Natural killer cell treated with Interleukin-12 subunit alpha and Interleukin-12 subunit beta and Interleukin-15 and Interleukin-18, amount 100 ng/mL, for 72 hours (primary cell): ENCODE measurements around the gene TPST2. TPM values are rescaled to one million over a fixed set of nuclear protein-coding genes. Genes with fewer than 3 reads are reported as not detected.

Experiments
- ATAC-seq, 2 donors: fragments of 150-1000 bp; cut with Tn5 transposase in 1 of 2; sonication (Bioruptor Pico), chemical (Tn5 transposase) in 1 of 2; 2 replicates each; pipeline ENCODE4 v1.10.0; 2021
- DNase-seq: peaks from one replicate; pipeline ENCODE4 v3.0.0; 2022; ENCODE audit warnings: low spot score
- H3K27ac Mint-ChIP-seq, 2 donors: 1 replicate in 1 of 2; 2 replicates in 1 of 2; pipeline ENCODE4 v1.8.0; 2022; ENCODE audit warnings: mixed read lengths in 2 of 2, mild to moderate bottlenecking in 1 of 2, moderate library complexity in 1 of 2
- H3K27me3 Mint-ChIP-seq, 2 donors: 1 replicate in 1 of 2; 2 replicates in 1 of 2; pipeline ENCODE4 v1.8.0; 2022; ENCODE audit warnings: mixed read lengths in 2 of 2
- H3K36me3 Mint-ChIP-seq: one replicate; pipeline ENCODE4 v1.8.0; 2022; ENCODE audit warnings: mixed read lengths
- H3K4me1 Mint-ChIP-seq, 2 donors: 1 replicate in 1 of 2; 2 replicates in 1 of 2; pipeline ENCODE4 v1.8.0; 2022; ENCODE audit warnings: low read depth in 2 of 2, mixed read lengths in 2 of 2, mild to moderate bottlenecking in 1 of 2
- H3K4me3 Mint-ChIP-seq: one replicate; pipeline ENCODE4 v1.8.0; 2022; ENCODE audit warnings: mixed read lengths
- H3K9me3 Mint-ChIP-seq: 2 replicates; pipeline ENCODE4 v1.8.0; 2022; ENCODE audit warnings: mixed read lengths
- total RNA-seq, 2 donors: library from RNA; stranded (reverse); gene quantifications; one replicate each; pipeline ENCODE4 v1.2.3, GENCODE V29; 2022

TPST2 gene
- total RNA-seq, 2 donors from 2014 or later: 43.1 to 43.6 TPM

DNA sequence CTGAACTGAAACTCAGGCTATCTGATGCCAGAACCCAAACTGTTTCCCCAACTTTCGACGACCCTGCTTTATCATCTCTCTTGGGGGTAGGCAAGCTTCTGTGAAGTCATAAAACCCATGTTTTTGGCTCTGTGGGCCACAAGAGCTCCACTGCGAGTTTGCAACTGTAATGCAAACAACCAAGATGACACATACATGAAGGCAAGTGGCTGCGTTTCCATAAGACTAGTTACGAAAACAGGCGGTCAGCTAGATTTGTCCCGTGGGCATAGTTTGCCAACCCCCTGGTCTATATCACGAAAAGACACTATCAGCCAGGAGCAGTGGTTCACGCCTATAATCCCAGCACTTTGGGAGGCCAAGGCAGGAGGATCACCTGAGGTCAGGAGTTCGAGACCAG lies 37.5 kb downstream of the TPST2 start:
- no peaks in the 10 kb centered on the region for H3K27me3 Mint-ChIP-seq
- DNase-seq (no peak), ATAC-seq (no peak)
- H3K9me3 Mint-ChIP-seq: no peaks in the 10 kb centered on the region
- H3K36me3 Mint-ChIP-seq: peaks cover 2% of the 10 kb centered on the region
- H3K4me1 Mint-ChIP-seq: peaks cover 39 to 47% of the 10 kb centered on the region in 2 donors
- H3K27ac Mint-ChIP-seq: peak overlapping the region in 1 of 2 donors; percentile 86
- no peak overlapping the region for H3K4me3 Mint-ChIP-seq

- H3K4me3 Mint-ChIP-seq: no peak overlapping the region
- H3K9me3 Mint-ChIP-seq: no peaks in the 10 kb centered on the region
- H3K27ac Mint-ChIP-seq: peak overlapping the region; percentile 23 to 86
- H3K4me1 Mint-ChIP-seq: peaks cover 40 to 47% of the 10 kb centered on the region in 2 donors
- no peaks in the 10 kb centered on the region for H3K27me3 Mint-ChIP-seq
- DNase-seq (no peak), ATAC-seq (no peak)
- H3K36me3 Mint-ChIP-seq: peaks cover 9% of the 10 kb centered on the region
These were observed 38.4 kb downstream of the TPST2 start for GRCh38 chr22:26551568-26551967.

- H3K27me3 Mint-ChIP-seq: no peaks in the 10 kb centered on the region
- ATAC-seq: no peak
- peak overlapping the region in 1 of 2 donors; percentile 86 for H3K27ac Mint-ChIP-seq
- H3K4me3 Mint-ChIP-seq: no peak overlapping the region
- peaks cover 12% of the 10 kb centered on the region for H3K36me3 Mint-ChIP-seq
- H3K9me3 Mint-ChIP-seq: no peaks in the 10 kb centered on the region
- no peak for DNase-seq
- peaks cover 45 to 53% of the 10 kb centered on the region in 2 donors for H3K4me1 Mint-ChIP-seq
These were observed 39.4 kb downstream of the TPST2 start for GRCh38 chr22:26550498-26551033.

- Mint-ChIP-seq H3K27me3 (no peaks in the 10 kb centered on the region), H3K9me3 (no peaks in the 10 kb centered on the region), H3K4me3 (no peak overlapping the region), H3K27ac (peak overlapping the region in 1 of 2 donors; percentile 86), H3K36me3 (peaks cover 12% of the 10 kb centered on the region), H3K4me1 (peaks cover 48 to 56% of the 10 kb centered on the region in 2 donors)
- ATAC-seq: no peak
- DNase-seq: no peak
These were observed 39.9 kb downstream of the TPST2 start for GRCh38 chr22:26549902-26550497.

DNA sequence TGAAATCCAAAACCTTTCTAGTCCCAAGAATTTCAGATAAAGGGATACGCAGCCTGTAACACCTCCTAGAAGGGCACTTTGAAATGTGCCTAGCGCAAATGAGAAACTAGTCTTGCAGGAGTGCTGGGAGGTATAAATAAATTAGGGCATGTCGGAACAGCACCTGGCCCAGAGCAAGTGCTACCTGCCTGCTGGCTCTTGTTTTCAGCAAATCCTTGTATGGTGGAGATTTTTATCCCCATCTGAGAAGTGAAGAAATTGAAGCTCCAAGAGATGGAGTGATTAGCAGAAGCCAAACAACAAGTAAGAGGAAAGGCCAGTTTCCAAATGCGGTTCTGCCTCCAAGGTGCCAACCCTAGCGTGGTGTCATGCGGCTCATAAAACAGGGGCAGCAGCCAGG lies 40.9 kb downstream of the TPST2 start:
- Mint-ChIP-seq H3K4me1 (peaks cover 53 to 56% of the 10 kb centered on the region in 2 donors), H3K27ac (peak overlapping the region in 1 of 2 donors; percentile 89)

DNA sequence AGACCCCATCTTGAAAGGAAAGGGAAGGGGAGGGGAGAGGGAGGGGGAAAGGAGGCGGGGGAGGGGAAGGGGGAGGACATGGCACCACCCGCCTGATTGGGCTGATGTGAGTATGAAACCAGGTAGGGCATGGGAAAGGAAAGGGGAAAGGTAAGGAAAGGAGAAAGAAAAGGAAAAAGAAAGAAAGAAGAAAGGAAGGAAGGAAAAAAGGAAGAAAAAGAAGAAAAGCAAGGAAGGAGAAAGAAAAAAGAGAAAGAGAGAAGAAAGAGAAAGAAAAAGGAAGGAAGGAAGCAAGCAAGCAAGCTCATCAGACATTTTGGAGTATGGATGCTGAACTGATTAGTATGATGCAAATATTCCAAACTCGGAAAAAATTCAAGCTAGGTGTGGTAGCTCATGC lies 41.6 kb downstream of the TPST2 start:
- Mint-ChIP-seq H3K27me3 (no peaks in the 10 kb centered on the region), H3K9me3 (no peaks in the 10 kb centered on the region), H3K27ac (peak overlapping the region; percentile 89 to 91), H3K4me1 (peaks cover 53 to 54% of the 10 kb centered on the region in 2 donors), H3K36me3 (peaks cover 12% of the 10 kb centered on the region), H3K4me3 (no peak overlapping the region)
- DNase-seq (no peak), ATAC-seq (no peak)

More for the DNA sequence above, 40.9 kb downstream of the TPST2 start:
- no peaks in the 10 kb centered on the region for H3K27me3 Mint-ChIP-seq
- H3K36me3 Mint-ChIP-seq: peaks cover 12% of the 10 kb centered on the region
- H3K9me3 Mint-ChIP-seq: no peaks in the 10 kb centered on the region
- ATAC-seq (no peak), DNase-seq (no peak)
- H3K4me3 Mint-ChIP-seq: no peak overlapping the region

DNA sequence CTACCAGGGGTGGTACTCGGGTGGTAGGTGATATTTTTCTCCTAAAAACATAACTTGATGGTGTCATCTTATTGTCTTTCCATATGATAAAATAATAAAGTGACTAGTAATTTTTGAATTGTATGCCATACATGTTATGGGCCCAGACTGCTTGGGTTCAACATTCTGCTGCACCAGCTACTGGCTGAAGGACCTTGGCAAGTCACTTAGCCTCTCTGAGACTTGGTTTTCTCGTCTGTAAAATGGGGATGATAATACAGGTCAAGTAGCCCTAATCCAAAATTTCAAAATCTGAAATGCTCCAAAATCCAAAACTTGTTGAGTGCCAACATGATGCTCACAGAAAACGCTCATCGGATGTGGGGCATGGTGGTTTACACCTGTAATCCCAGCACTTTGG lies 42.1 kb downstream of the TPST2 start:
- H3K4me1 Mint-ChIP-seq: peaks cover 52% of the 10 kb centered on the region in 2 donors
- H3K27me3 Mint-ChIP-seq: no peaks in the 10 kb centered on the region
- no peak for DNase-seq
- no peaks in the 10 kb centered on the region for H3K9me3 Mint-ChIP-seq
- no peak for ATAC-seq
- peak overlapping the region; percentile 89 to 91 for H3K27ac Mint-ChIP-seq
- H3K4me3 Mint-ChIP-seq: peak overlapping the region; percentile 85
- peaks cover 12% of the 10 kb centered on the region for H3K36me3 Mint-ChIP-seq

- H3K4me1 Mint-ChIP-seq: peaks cover 55 to 56% of the 10 kb centered on the region in 2 donors
- DNase-seq (peak; percentile 68), ATAC-seq (peak; percentile 86 to 87)
- H3K27me3 Mint-ChIP-seq: no peaks in the 10 kb centered on the region
- peak overlapping the region; percentile 89 to 91 for H3K27ac Mint-ChIP-seq
- H3K36me3 Mint-ChIP-seq: peaks cover 12% of the 10 kb centered on the region
- H3K9me3 Mint-ChIP-seq: no peaks in the 10 kb centered on the region
- peak overlapping the region; percentile 85 for H3K4me3 Mint-ChIP-seq
These were observed 42.5 kb downstream of the TPST2 start for GRCh38 chr22:26547426-26547825.

DNA sequence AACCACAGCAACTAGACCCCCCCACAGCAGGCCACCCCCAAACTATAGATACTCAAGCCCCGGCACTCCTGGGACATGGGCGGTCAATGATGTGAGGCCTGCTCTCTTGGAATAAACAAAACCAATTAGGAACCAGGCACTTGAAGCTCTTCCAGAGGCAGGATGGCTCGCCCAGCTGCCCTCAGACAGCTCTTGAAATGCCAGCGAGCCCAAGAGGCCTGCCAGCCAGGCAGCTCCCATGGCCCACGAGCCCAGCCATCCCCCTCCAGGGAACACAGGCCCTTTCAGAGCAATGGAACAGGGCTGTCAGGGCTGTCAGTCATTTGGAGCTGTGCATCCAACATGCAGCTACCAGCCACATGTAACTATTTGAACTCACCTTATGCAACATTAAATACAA lies 43.6 kb downstream of the TPST2 start:
- H3K27ac Mint-ChIP-seq: peak overlapping the region; percentile 89 to 91
- H3K36me3 Mint-ChIP-seq: peaks cover 12% of the 10 kb centered on the region
- no peak for ATAC-seq
- peak overlapping the region; percentile 85 for H3K4me3 Mint-ChIP-seq
- peaks cover 52 to 58% of the 10 kb centered on the region in 2 donors for H3K4me1 Mint-ChIP-seq
- no peaks in the 10 kb centered on the region for H3K27me3 Mint-ChIP-seq
- no peak for DNase-seq
- no peaks in the 10 kb centered on the region for H3K9me3 Mint-ChIP-seq

GRCh38 chr22:26545827-26546226 lies 44.1 kb downstream of the TPST2 start:
- H3K4me3 Mint-ChIP-seq: peak overlapping the region; percentile 85
- H3K4me1 Mint-ChIP-seq: peaks cover 51 to 56% of the 10 kb centered on the region in 2 donors
- H3K27me3 Mint-ChIP-seq: no peaks in the 10 kb centered on the region
- no peak for DNase-seq
- H3K27ac Mint-ChIP-seq: peak overlapping the region; percentile 89 to 91
- ATAC-seq: no peak
- H3K9me3 Mint-ChIP-seq: no peaks in the 10 kb centered on the region
- peaks cover 12% of the 10 kb centered on the region for H3K36me3 Mint-ChIP-seq

GRCh38 chr22:26545385-26545784 lies 44.5 kb downstream of the TPST2 start:
- ATAC-seq: no peak
- Mint-ChIP-seq H3K27me3 (no peaks in the 10 kb centered on the region), H3K9me3 (no peaks in the 10 kb centered on the region), H3K4me1 (peaks cover 47 to 52% of the 10 kb centered on the region in 2 donors), H3K27ac (peak overlapping the region; percentile 80 to 91), H3K4me3 (no peak overlapping the region), H3K36me3 (peaks cover 12% of the 10 kb centered on the region)
- DNase-seq: no peak

DNA sequence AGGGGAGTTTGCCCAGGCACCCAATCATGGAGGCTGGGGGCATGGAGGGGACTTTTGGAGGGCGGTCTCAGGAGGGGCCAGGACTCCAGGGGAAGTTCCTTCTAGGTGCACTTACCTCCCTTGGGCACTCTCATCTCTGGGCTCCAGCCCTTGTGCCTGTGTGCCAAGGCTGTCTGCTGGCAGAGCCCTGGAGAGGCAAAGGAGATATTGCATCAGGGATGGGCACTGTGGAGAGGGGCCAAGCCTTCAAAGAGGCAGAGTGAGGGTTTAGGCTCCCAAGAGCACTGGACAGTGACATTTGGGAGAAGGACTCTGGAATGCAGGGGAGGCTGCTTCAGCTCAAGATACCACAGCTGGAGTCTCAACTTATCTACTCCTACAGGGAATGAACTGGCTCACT lies 45.4 kb downstream of the TPST2 start:
- no peak for ATAC-seq

DNA sequence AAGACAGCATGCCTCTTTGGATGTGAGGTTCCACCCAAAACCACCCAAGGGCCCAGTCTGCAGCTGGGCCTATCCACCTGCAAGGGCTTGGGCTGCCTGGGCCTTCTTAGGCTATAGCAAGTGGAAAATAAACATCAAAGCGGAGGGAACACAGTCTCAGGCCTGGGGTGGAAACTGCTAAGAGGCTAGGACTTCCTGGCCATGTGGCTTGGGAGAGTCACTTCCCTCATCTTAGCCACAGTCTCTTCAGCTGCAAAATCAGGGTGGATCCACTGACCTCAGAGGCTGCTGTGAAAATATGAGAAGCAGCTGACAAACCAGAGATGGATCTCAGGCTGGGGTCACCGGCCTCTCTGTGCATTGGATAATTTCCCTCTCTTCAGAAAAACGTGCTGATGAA lies 47.1 kb downstream of the TPST2 start:
- Mint-ChIP-seq H3K27ac (peak overlapping the region; percentile 63 to 80), H3K4me3 (peak overlapping the region; percentile 70), H3K27me3 (no peaks in the 10 kb centered on the region), H3K36me3 (peaks cover 17% of the 10 kb centered on the region), H3K9me3 (no peaks in the 10 kb centered on the region), H3K4me1 (peaks cover 46% of the 10 kb centered on the region in 2 donors)
- ATAC-seq (peak; percentile 74 to 77), DNase-seq (no peak)

More for the DNA sequence above, 45.4 kb downstream of the TPST2 start:
- Mint-ChIP-seq H3K27ac (peak overlapping the region; percentile 63 to 80), H3K9me3 (no peaks in the 10 kb centered on the region), H3K4me3 (no peak overlapping the region), H3K27me3 (no peaks in the 10 kb centered on the region), H3K36me3 (peaks cover 12% of the 10 kb centered on the region), H3K4me1 (peaks cover 43 to 47% of the 10 kb centered on the region in 2 donors)
- DNase-seq: no peak

- DNase-seq (no peak), ATAC-seq (no peak)
- no peaks in the 10 kb centered on the region for H3K27me3 Mint-ChIP-seq
- H3K4me1 Mint-ChIP-seq: peaks cover 35% of the 10 kb centered on the region in 2 donors
- no peak overlapping the region for H3K27ac Mint-ChIP-seq
- no peaks in the 10 kb centered on the region for H3K9me3 Mint-ChIP-seq
- peaks cover 8% of the 10 kb centered on the region for H3K36me3 Mint-ChIP-seq
- no peak overlapping the region for H3K4me3 Mint-ChIP-seq
These were observed 48.6 kb downstream of the TPST2 start for GRCh38 chr22:26541167-26541819.
